Measurements from ENCODE around the gene SERPINA5.
"Not testable (repeated sequence)": the region's sequence is repeated elsewhere in the genome, so short reads cannot be mapped to it uniquely, and the experiment has no call there.

The SERPINA5 gene

GRCh38 chr14:94623856-94624499 lies 42.8 kb downstream of the SERPINA5 start:
- DNase-seq (ENCODE audit: low read depth): no peak

GRCh38 chr14:94624537-94625352 lies 43.5 kb downstream of the SERPINA5 start:
- no peak for DNase-seq (ENCODE audit: low read depth)

GRCh38 chr14:94625353-94625635 lies 44.1 kb downstream of the SERPINA5 start:
- DNase-seq (ENCODE audit: low read depth): no peak

- no peak for DNase-seq (ENCODE audit: low read depth)
These were observed 47.4 kb downstream of the SERPINA5 start for GRCh38 chr14:94628578-94628977.

- no peak for DNase-seq (ENCODE audit: low read depth)
These were observed 49.2 kb downstream of the SERPINA5 start for GRCh38 chr14:94630396-94630795.

GRCh38 chr14:94631050-94631449 lies 49.8 kb downstream of the SERPINA5 start:
- no peak for DNase-seq (ENCODE audit: low read depth)

- no peak for DNase-seq (ENCODE audit: low read depth)
These were observed 50.5 kb downstream of the SERPINA5 start for GRCh38 chr14:94631536-94632304.

GRCh38 chr14:94632305-94632590 lies 51.0 kb downstream of the SERPINA5 start:
- no peak for DNase-seq (ENCODE audit: low read depth)

- DNase-seq (ENCODE audit: low read depth): no peak
These were observed 51.9 kb downstream of the SERPINA5 start for GRCh38 chr14:94633121-94633520.

- no peak for DNase-seq (ENCODE audit: low read depth)
These were observed 53.9 kb downstream of the SERPINA5 start for GRCh38 chr14:94635154-94635553.

- no peak for DNase-seq (ENCODE audit: low read depth)
These were observed 55.7 kb downstream of the SERPINA5 start for GRCh38 chr14:94636744-94637412.

GRCh38 chr14:94637814-94638213 lies 56.6 kb downstream of the SERPINA5 start:
- not testable (repeated sequence) for DNase-seq (ENCODE audit: low read depth)

- no peak for DNase-seq (ENCODE audit: low read depth)
These were observed 57.1 kb downstream of the SERPINA5 start for GRCh38 chr14:94638339-94638738.

- no peak for DNase-seq (ENCODE audit: low read depth)
These were observed 58.0 kb downstream of the SERPINA5 start for GRCh38 chr14:94638961-94639817.

GRCh38 chr14:94640721-94641631 lies 59.8 kb downstream of the SERPINA5 start:
- DNase-seq (ENCODE audit: low read depth): no peak

- DNase-seq (ENCODE audit: low read depth): no peak
These were observed 60.4 kb downstream of the SERPINA5 start for GRCh38 chr14:94641632-94641955.
